Prostate gland (tissue), 2 donors: Measurements from ENCODE around the gene IMMP2L. TPM values are rescaled to one million over a fixed set of nuclear protein-coding genes. Genes with fewer than 3 reads are reported as not detected.

ENCODE experiments used
- DNase-seq: peaks from one replicate; pipeline ENCODE4 v3.0.0-alpha.2; 2019; ENCODE audit warnings: low spot score
- H3K27ac ChIP-seq, 2 donors: fragments of 200-600 bp; sonication (generic); 2 replicates each; pipeline ENCODE4 v1.5.1; 2017 to 2019
- H3K27me3 ChIP-seq: fragments of 200-600 bp; sonication (generic); replicated peaks from 2 replicates; pipeline ENCODE4 v1.5.1; 2019; ENCODE audit not compliant: insufficient read depth
- H3K36me3 ChIP-seq, 2 donors: fragments of 200-600 bp; sonication (generic); 1 replicate in 1 of 2; 2 replicates in 1 of 2; pipeline versions ENCODE4 v1.5.1 to v1.8.1; 2017 to 2019
- H3K4me1 ChIP-seq: fragments of 200-600 bp; sonication (generic); replicated peaks from 2 replicates; pipeline ENCODE4 v1.5.1; 2019
- H3K4me3 ChIP-seq, 2 donors: fragments of 200-600 bp; sonication (generic); 2 replicates each; pipeline ENCODE4 v1.5.1; 2017 to 2019
- H3K9me3 ChIP-seq: fragments of 200-600 bp; sonication (generic); 2 replicates; pipeline ENCODE4 v1.5.1; 2017
- POLR2A ChIP-seq: fragments of 450-650 bp; IDR thresholded peaks from one replicate; pipeline ENCODE4 v1.6.1; 2016; ENCODE audit warnings: antibody characterized with exemption, mild to moderate bottlenecking
- POLR2AphosphoS5 ChIP-seq: sonication (generic); formaldehyde crosslinking; IDR thresholded peaks from one replicate; pipeline ENCODE4 v1.6.1; 2017; ENCODE audit warnings: antibody characterized with exemption
- WGBS: methylation state at CpG from one replicate; pipeline ENCODE4 v1.1.5; 2018; 5-methylcytosine and 5-hydroxymethylcytosine counted together
- intact Hi-C: fragments of 100-400 bp; cut with DNase I; formaldehyde crosslinking; loops from one replicate; pipeline ENCODE4 v1.14.2; 2022
- total RNA-seq, 2 donors: library from RNA; depleted of rRNA; stranded (reverse); fragments of >200 nt; gene quantifications; one replicate each; pipeline ENCODE4 v1.1.0, GENCODE V29; 2016
- TF ChIP-seq, protein P1 (sequence below), 4 experiments: fragments of 200-600 bp in 2 of 4; fragments of 450-650 bp in 2 of 4; sonication (generic) in 2 of 4; IDR thresholded peaks; 1 replicate in 3 of 4; 2 replicates in 1 of 4; pipeline ENCODE4 v1.5.1; 2016 to 2019; ENCODE audit warnings: antibody characterized with exemption in 4 of 4, mild to moderate bottlenecking in 2 of 4, moderate library complexity in 2 of 4

The IMMP2L gene
- total RNA-seq, 2 donors from 2014 or later: 16.9 to 20.4 TPM

DNA sequence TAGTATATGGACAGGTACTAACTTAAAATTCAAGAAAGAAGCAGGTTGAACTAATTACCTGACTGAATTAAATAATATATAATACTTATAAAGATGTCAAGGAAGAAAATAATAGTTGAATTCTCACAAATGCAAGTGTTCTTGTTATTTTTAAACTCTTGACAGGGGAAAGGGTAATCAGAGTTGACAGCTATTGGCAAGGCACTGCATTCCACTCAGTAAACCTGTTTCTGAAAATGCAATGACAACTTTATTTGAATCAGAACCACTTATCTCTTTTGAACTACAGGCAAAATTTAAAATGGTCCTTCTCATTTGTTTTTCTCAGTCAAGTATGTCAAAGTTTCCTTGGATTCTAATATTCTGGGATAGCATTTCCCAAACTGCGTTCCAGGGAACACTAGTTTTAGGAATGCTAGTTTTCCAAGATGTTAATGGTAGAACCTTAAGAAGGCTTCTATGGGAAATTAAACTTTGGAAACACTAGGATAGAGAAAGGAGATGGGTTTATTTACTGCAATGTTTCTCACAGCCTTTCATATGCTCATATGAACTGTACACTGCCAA lies 575.1 kb downstream of the IMMP2L start:
- intact Hi-C loops: no loop called here
- no peaks in the 10 kb centered on the region for H3K9me3 ChIP-seq
- H3K27ac ChIP-seq: no peak overlapping the region
- no peaks in the 10 kb centered on the region for H3K4me1 ChIP-seq
- TF ChIP-seq POLR2AphosphoS5 (no peak), POLR2A (no peak)
- TF ChIP-seq, protein P1, sequence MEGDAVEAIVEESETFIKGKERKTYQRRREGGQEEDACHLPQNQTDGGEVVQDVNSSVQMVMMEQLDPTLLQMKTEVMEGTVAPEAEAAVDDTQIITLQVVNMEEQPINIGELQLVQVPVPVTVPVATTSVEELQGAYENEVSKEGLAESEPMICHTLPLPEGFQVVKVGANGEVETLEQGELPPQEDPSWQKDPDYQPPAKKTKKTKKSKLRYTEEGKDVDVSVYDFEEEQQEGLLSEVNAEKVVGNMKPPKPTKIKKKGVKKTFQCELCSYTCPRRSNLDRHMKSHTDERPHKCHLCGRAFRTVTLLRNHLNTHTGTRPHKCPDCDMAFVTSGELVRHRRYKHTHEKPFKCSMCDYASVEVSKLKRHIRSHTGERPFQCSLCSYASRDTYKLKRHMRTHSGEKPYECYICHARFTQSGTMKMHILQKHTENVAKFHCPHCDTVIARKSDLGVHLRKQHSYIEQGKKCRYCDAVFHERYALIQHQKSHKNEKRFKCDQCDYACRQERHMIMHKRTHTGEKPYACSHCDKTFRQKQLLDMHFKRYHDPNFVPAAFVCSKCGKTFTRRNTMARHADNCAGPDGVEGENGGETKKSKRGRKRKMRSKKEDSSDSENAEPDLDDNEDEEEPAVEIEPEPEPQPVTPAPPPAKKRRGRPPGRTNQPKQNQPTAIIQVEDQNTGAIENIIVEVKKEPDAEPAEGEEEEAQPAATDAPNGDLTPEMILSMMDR (IDR thresholded peaks at IDR 0.05): no peak
- no peak for DNase-seq
- H3K27me3 ChIP-seq: no peaks in the 10 kb centered on the region
- H3K36me3 ChIP-seq: no peaks in the 10 kb centered on the region
- 82% methylated on average over 1 of the region's 1 CpG for whole genome bisulfite sequencing
- no peak overlapping the region for H3K4me3 ChIP-seq

DNA sequence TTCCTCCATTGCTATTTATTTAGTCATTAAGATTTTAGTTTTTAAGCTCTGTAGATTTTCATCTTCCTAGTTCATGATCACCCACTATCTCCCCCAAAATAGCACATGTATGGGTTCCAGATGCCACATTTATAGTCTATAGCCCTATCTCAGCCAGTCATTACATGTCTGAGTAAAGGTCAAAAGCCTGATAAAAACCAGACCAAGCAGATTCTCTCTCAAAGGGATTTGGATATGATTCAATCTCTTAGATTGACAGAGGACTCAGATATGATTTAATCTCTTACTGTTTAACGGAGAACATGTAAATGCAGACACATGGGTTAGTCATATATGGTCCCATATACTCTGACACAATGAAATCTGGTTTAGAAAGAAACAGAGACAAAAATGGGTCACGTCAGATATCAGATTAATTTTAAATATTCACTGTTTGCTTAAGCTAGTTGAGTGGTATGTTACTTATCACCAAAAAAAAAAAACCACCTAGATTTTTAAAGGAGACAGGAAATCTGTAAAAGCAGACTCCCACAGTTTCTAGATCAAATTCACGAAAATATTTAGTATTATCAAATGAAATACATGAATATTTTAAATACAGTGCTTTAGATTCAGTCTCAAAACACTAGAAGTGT lies 578.4 kb downstream of the IMMP2L start:
- Histone ChIP-seq H3K27ac (no peak overlapping the region), H3K9me3 (no peaks in the 10 kb centered on the region), H3K27me3 (no peaks in the 10 kb centered on the region), H3K4me1 (no peaks in the 10 kb centered on the region), H3K4me3 (no peak overlapping the region), H3K36me3 (no peaks in the 10 kb centered on the region)
- 82% methylated on average over 3 of the region's 3 CpGs for WGBS
- no peak for TF ChIP-seq POLR2AphosphoS5
- TF ChIP-seq, protein P1 (IDR thresholded peaks at IDR 0.05): no peak
- no peak for TF ChIP-seq POLR2A
- intact Hi-C loops: no loop called here
- no peak for DNase-seq

DNA sequence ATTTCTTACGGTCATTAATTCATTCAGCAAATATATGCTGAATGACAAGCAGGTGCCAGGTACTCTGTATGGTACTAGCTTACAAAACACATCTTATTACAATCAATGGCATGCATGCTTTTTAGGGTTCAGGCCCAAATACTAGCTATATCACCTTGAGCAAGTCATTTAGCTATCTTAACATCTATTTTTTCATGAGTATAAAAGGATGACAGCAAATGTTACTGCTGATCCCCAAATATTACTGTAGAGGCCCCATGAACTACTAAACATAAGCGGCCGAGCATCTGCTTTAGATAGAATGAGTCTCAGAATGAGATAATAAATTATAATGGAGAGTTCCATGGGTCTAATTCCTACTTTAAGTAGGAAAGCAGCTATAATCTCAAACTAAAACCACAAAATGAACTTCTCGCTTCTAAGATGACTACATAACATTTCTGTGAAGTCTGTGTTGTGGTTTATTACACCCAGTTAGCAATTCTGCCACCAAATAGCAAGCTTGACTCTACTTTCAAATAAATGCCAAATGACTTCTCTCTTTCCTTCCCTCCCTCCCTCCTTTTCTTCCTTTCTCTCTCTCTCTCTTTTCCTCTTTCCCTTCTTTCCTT lies 585.1 kb downstream of the IMMP2L start:
- 98% methylated on average over 4 of the region's 4 CpGs for WGBS
- no peaks in the 10 kb centered on the region for H3K4me1 ChIP-seq
- H3K4me3 ChIP-seq: no peak overlapping the region
- intact Hi-C loops: no loop called here
- no peak for DNase-seq
- TF ChIP-seq, protein P1 (IDR thresholded peaks at IDR 0.05): no peak
- TF ChIP-seq POLR2AphosphoS5 (no peak), POLR2A (no peak)
- no peaks in the 10 kb centered on the region for H3K9me3 ChIP-seq
- no peaks in the 10 kb centered on the region for H3K36me3 ChIP-seq
- no peak overlapping the region for H3K27ac ChIP-seq
- no peaks in the 10 kb centered on the region for H3K27me3 ChIP-seq

DNA sequence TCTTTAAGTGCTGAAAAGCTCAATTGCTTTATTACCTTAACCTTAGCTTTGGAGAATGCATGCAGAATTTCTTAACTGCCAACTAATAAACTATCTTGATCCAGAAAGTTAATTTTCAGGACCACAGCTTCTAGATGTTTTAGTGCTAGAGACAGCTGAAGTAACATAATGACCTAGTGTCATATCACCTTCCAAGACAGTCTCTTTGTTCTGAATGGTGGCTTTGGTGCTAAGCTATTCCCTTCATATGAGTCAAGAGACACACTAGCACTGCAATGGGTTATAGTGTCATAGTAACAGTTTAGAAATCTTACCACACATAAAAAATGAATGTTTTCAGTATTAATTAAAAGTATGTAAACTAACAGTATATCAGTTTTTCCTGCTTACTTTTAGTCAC lies 586.8 kb downstream of the IMMP2L start:
- TF ChIP-seq POLR2AphosphoS5 (no peak), POLR2A (no peak)
- TF ChIP-seq, protein P1 (IDR thresholded peaks at IDR 0.05): no peak
- Histone ChIP-seq H3K36me3 (no peaks in the 10 kb centered on the region), H3K27ac (no peak overlapping the region), H3K27me3 (no peaks in the 10 kb centered on the region), H3K9me3 (no peaks in the 10 kb centered on the region), H3K4me3 (no peak overlapping the region), H3K4me1 (no peaks in the 10 kb centered on the region)
- intact Hi-C loops: no loop called here
- DNase-seq: no peak

DNA sequence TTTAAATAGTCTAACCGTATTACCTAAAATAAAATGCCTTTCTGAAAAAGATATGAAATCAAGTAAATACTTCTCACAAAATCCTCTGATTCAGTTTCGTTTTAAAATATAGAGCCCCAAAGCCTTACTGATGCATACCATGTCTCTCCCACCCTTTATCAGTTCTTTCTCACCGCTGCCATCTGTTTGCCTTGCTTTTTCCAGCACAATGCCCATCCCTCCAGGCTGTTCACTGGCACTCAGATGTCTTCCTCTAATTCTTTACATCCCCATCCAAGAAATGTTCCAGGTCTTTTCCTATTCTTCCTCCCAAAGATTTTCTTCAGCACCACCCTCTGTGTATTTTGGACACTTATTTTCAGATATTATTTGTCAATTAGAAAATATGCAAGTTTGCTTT lies 587.9 kb downstream of the IMMP2L start:
- intact Hi-C loops: no loop called here
- 83% methylated on average over 3 of the region's 3 CpGs for WGBS
- H3K36me3 ChIP-seq: no peaks in the 10 kb centered on the region

More for the DNA sequence above, 587.9 kb downstream of the IMMP2L start:
- TF ChIP-seq, protein P1 (IDR thresholded peaks at IDR 0.05): no peak
- no peak overlapping the region for H3K4me3 ChIP-seq
- no peaks in the 10 kb centered on the region for H3K27me3 ChIP-seq
- no peak for DNase-seq
- no peaks in the 10 kb centered on the region for H3K9me3 ChIP-seq
- no peaks in the 10 kb centered on the region for H3K4me1 ChIP-seq
- H3K27ac ChIP-seq: no peak overlapping the region
